ENCODE results near the gene SCARB1.

Gene SCARB1

DNA sequence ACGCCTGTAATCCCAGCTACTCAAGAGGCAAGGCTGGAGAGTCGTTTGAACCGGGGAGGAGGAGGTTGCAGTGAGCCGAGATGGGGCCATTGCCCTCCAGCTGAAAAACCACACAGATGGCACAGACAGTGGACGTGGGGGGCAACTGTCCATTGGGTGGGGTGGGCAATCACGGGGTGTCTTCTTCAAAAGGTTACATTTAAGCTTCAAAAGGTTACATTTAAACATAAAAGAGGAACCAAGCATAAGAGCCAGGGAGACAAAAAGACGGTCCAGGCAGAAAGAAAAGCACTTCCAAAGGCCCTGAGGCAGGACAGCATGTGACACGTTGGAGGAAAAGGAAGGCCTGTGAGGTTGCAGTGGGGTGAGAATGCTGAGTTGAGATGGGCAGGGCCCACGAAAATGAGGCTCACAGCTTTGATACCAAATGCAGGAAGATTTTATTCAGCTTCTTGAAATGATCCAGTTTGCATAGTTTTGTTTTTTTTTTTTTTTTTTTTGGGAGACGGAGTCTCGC is 10.7 kb downstream of the SCARB1 start:
- Histone ChIP-seq H3K27me3 (ENCODE audit: insufficient read depth, low read length, poor library complexity) (no peaks in the 10 kb centered on the region), H3K79me2 (ENCODE audit: control insufficient read depth, insufficient read depth, low read length) (peaks cover 12% of the 10 kb centered on the region), H4K8ac (ENCODE audit: low read depth, low read length) (no peak overlapping the region), H3K18ac (ENCODE audit: low read length) (no peak overlapping the region), H3K9ac (ENCODE audit: low read length) (no peak overlapping the region), H2BK120ac (ENCODE audit: low read depth, low read length) (no peak overlapping the region), H3K4me2 (ENCODE audit: low read length) (no peak overlapping the region), H2AK5ac (ENCODE audit: low read length) (no peak overlapping the region), H3K23ac (ENCODE audit: low read length) (no peak overlapping the region), H3K4ac (ENCODE audit: low read depth, low read length) (no peak overlapping the region), H2BK5ac (ENCODE audit: low read length) (no peak overlapping the region), H3K4me3 (ENCODE audit: low read length) (no peak overlapping the region), H3K36me3 (ENCODE audit: control insufficient read depth, insufficient read depth, low read length) (peaks cover 2% of the 10 kb centered on the region), H3K56ac (ENCODE audit: low read length) (no peak overlapping the region), H3K27ac (ENCODE audit: low read depth, low read length) (no peak overlapping the region), H2BK15ac (replicated peaks; ENCODE audit: low read depth) (no peak overlapping the region), H3K4me1 (ENCODE audit: control insufficient read depth, low read depth, low read length) (no peaks in the 10 kb centered on the region), H3K79me1 (ENCODE audit: low read length) (peaks cover 16% of the 10 kb centered on the region), H4K5ac (ENCODE audit: low read length) (no peak overlapping the region)
- WGBS (ENCODE audit: extremely low coverage, insufficient coverage, low lambda C conversion rate): no CpG with 5 or more reads among the region's 11 CpGs
- DNase-seq: no peak

- H3K79me2 ChIP-seq (ENCODE audit: control insufficient read depth, insufficient read depth, low read length): peaks cover 12% of the 10 kb centered on the region
- H3K27me3 ChIP-seq (ENCODE audit: insufficient read depth, low read length, poor library complexity): no peaks in the 10 kb centered on the region
- no peak overlapping the region for H3K4me2 ChIP-seq (ENCODE audit: low read length)
- H2BK5ac ChIP-seq (ENCODE audit: low read length): no peak overlapping the region
- H3K23ac ChIP-seq (ENCODE audit: low read length): no peak overlapping the region
- no peak overlapping the region for H3K9ac ChIP-seq (ENCODE audit: low read length)
- no peak overlapping the region for H4K5ac ChIP-seq (ENCODE audit: low read length)
- H3K56ac ChIP-seq (ENCODE audit: low read length): no peak overlapping the region
- no peak overlapping the region for H2AK5ac ChIP-seq (ENCODE audit: low read length)
- H3K79me1 ChIP-seq (ENCODE audit: low read length): peaks cover 11% of the 10 kb centered on the region
- H2BK120ac ChIP-seq (ENCODE audit: low read depth, low read length): no peak overlapping the region
- H2BK15ac ChIP-seq (replicated peaks; ENCODE audit: low read depth): no peak overlapping the region
- H3K27ac ChIP-seq (ENCODE audit: low read depth, low read length): no peak overlapping the region
- H3K36me3 ChIP-seq (ENCODE audit: control insufficient read depth, insufficient read depth, low read length): peaks cover 2% of the 10 kb centered on the region
- WGBS (ENCODE audit: extremely low coverage, insufficient coverage, low lambda C conversion rate): no CpG with 5 or more reads among the region's 13 CpGs
- no peak for DNase-seq
- H3K4ac ChIP-seq (ENCODE audit: low read depth, low read length): no peak overlapping the region
- no peak overlapping the region for H3K18ac ChIP-seq (ENCODE audit: low read length)
- no peaks in the 10 kb centered on the region for H3K4me1 ChIP-seq (ENCODE audit: control insufficient read depth, low read depth, low read length)
- H3K4me3 ChIP-seq (ENCODE audit: low read length): no peak overlapping the region
- H4K8ac ChIP-seq (ENCODE audit: low read depth, low read length): no peak overlapping the region
Measured at GRCh38 chr12:124852329-124852831, 11.3 kb downstream of the SCARB1 start.

DNA sequence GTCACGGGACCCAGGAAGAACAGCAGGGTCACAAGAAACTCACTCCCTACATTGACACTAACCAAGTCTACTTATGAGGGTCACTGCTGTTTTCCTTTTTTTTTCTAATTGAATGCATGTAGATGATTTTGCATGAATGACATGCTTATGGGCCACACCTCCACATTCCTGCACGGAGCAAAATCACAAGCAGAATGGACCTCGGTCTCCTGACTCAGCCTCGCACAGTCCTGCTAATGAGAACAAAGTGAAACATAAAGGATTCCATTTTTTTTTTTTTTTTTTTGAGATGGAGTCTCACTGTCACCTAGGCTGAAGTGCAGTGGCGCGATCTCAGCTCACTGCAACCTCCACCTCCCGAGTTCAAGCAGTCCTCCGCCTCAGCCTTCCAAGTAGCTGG is 12.3 kb downstream of the SCARB1 start:
- no peak overlapping the region for H3K27ac ChIP-seq (ENCODE audit: low read depth, low read length)
- no peak overlapping the region for H3K23ac ChIP-seq (ENCODE audit: low read length)
- H4K5ac ChIP-seq (ENCODE audit: low read length): no peak overlapping the region
- no peak overlapping the region for H3K4me2 ChIP-seq (ENCODE audit: low read length)
- no CpG with 5 or more reads among the region's 8 CpGs for WGBS (ENCODE audit: extremely low coverage, insufficient coverage, low lambda C conversion rate)
- no peak overlapping the region for H2AK5ac ChIP-seq (ENCODE audit: low read length)
- H3K4me1 ChIP-seq (ENCODE audit: control insufficient read depth, low read depth, low read length): no peaks in the 10 kb centered on the region
- peaks cover 12% of the 10 kb centered on the region for H3K79me2 ChIP-seq (ENCODE audit: control insufficient read depth, insufficient read depth, low read length)
- no peak for DNase-seq
- no peak overlapping the region for H3K56ac ChIP-seq (ENCODE audit: low read length)
- H3K79me1 ChIP-seq (ENCODE audit: low read length): peaks cover 13% of the 10 kb centered on the region
- no peak overlapping the region for H2BK15ac ChIP-seq (replicated peaks; ENCODE audit: low read depth)
- H3K4me3 ChIP-seq (ENCODE audit: low read length): no peak overlapping the region
- H3K36me3 ChIP-seq (ENCODE audit: control insufficient read depth, insufficient read depth, low read length): peaks cover 2% of the 10 kb centered on the region
- H2BK5ac ChIP-seq (ENCODE audit: low read length): no peak overlapping the region
- H3K18ac ChIP-seq (ENCODE audit: low read length): no peak overlapping the region
- H3K9ac ChIP-seq (ENCODE audit: low read length): no peak overlapping the region
- H4K8ac ChIP-seq (ENCODE audit: low read depth, low read length): no peak overlapping the region
- H3K4ac ChIP-seq (ENCODE audit: low read depth, low read length): no peak overlapping the region
- H2BK120ac ChIP-seq (ENCODE audit: low read depth, low read length): no peak overlapping the region
- no peaks in the 10 kb centered on the region for H3K27me3 ChIP-seq (ENCODE audit: insufficient read depth, low read length, poor library complexity)

- Histone ChIP-seq H3K4me2 (ENCODE audit: low read length) (no peak overlapping the region), H3K27ac (ENCODE audit: low read depth, low read length) (no peak overlapping the region), H2BK15ac (replicated peaks; ENCODE audit: low read depth) (no peak overlapping the region), H3K4me3 (ENCODE audit: low read length) (no peak overlapping the region), H2BK5ac (ENCODE audit: low read length) (no peak overlapping the region), H4K8ac (ENCODE audit: low read depth, low read length) (no peak overlapping the region), H3K79me1 (ENCODE audit: low read length) (peaks cover 8% of the 10 kb centered on the region), H3K56ac (ENCODE audit: low read length) (no peak overlapping the region), H3K79me2 (ENCODE audit: control insufficient read depth, insufficient read depth, low read length) (peaks cover 6% of the 10 kb centered on the region), H3K27me3 (ENCODE audit: insufficient read depth, low read length, poor library complexity) (no peaks in the 10 kb centered on the region), H3K18ac (ENCODE audit: low read length) (no peak overlapping the region), H3K23ac (ENCODE audit: low read length) (no peak overlapping the region), H4K5ac (ENCODE audit: low read length) (no peak overlapping the region), H3K4ac (ENCODE audit: low read depth, low read length) (no peak overlapping the region), H3K4me1 (ENCODE audit: control insufficient read depth, low read depth, low read length) (no peaks in the 10 kb centered on the region), H3K9ac (ENCODE audit: low read length) (no peak overlapping the region), H3K36me3 (ENCODE audit: control insufficient read depth, insufficient read depth, low read length) (peaks cover 2% of the 10 kb centered on the region), H2BK120ac (ENCODE audit: low read depth, low read length) (no peak overlapping the region), H2AK5ac (ENCODE audit: low read length) (no peak overlapping the region)
- DNase-seq: no peak
- no CpG with 5 or more reads among the region's 8 CpGs for WGBS (ENCODE audit: extremely low coverage, insufficient coverage, low lambda C conversion rate)
Measured at GRCh38 chr12:124849382-124849781, 14.3 kb downstream of the SCARB1 start.

- no peak overlapping the region for H3K23ac ChIP-seq (ENCODE audit: low read length)
- no peak overlapping the region for H2BK5ac ChIP-seq (ENCODE audit: low read length)
- no peak overlapping the region for H2BK120ac ChIP-seq (ENCODE audit: low read depth, low read length)
- H4K5ac ChIP-seq (ENCODE audit: low read length): no peak overlapping the region
- H3K27ac ChIP-seq (ENCODE audit: low read depth, low read length): no peak overlapping the region
- H2BK15ac ChIP-seq (replicated peaks; ENCODE audit: low read depth): no peak overlapping the region
- H4K8ac ChIP-seq (ENCODE audit: low read depth, low read length): no peak overlapping the region
- H3K79me2 ChIP-seq (ENCODE audit: control insufficient read depth, insufficient read depth, low read length): peaks cover 3% of the 10 kb centered on the region
- peaks cover 2% of the 10 kb centered on the region for H3K36me3 ChIP-seq (ENCODE audit: control insufficient read depth, insufficient read depth, low read length)
- DNase-seq: no peak
- H3K9ac ChIP-seq (ENCODE audit: low read length): no peak overlapping the region
- H3K4me3 ChIP-seq (ENCODE audit: low read length): no peak overlapping the region
- H3K56ac ChIP-seq (ENCODE audit: low read length): no peak overlapping the region
- H2AK5ac ChIP-seq (ENCODE audit: low read length): no peak overlapping the region
- H3K4me2 ChIP-seq (ENCODE audit: low read length): no peak overlapping the region
- peaks cover 9% of the 10 kb centered on the region for H3K79me1 ChIP-seq (ENCODE audit: low read length)
- no peak overlapping the region for H3K18ac ChIP-seq (ENCODE audit: low read length)
- WGBS (ENCODE audit: extremely low coverage, insufficient coverage, low lambda C conversion rate): no CpG with 5 or more reads among the region's 17 CpGs
- H3K4me1 ChIP-seq (ENCODE audit: control insufficient read depth, low read depth, low read length): no peaks in the 10 kb centered on the region
- no peaks in the 10 kb centered on the region for H3K27me3 ChIP-seq (ENCODE audit: insufficient read depth, low read length, poor library complexity)
- H3K4ac ChIP-seq (ENCODE audit: low read depth, low read length): no peak overlapping the region
Measured at GRCh38 chr12:124848621-124849380, 14.9 kb downstream of the SCARB1 start.

All from mesendoderm (in vitro differentiated cells).